NCI-H2107 (cell line): ENCODE measurements around the gene MYO3B.
"Not testable (repeated sequence)": the region's sequence is repeated elsewhere in the genome, so short reads cannot be mapped to it uniquely, and the experiment has no call there.

ENCODE experiments used
- DNase-seq: peaks from one replicate; lab custom pipeline; 2025; lab: John Stamatoyannopoulos, UW

Gene MYO3B

DNA sequence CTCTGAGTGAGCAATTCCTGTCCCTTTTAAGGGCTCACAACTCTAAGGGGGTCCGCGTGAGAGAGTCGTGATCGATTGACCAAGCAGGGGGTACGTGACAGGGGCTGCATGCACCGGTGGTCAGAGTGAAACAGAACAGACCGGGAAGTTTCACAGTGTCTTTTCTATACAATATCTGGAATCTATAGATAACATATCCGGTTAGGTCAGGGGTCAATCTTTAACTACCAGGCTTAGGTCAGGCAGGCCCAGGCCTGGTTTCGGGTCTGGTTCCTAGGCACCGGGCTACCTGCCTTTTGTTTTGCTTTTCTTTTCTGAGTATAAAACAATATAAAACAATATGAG lies 35.3 kb downstream of the MYO3B start:
- DNase-seq: not testable (repeated sequence)

- no peak for DNase-seq
Measured at GRCh38 chr2:170213651-170214050, 35.7 kb downstream of the MYO3B start.

GRCh38 chr2:170214309-170214948 lies 36.5 kb downstream of the MYO3B start:
- DNase-seq: no peak

- DNase-seq: no peak
Measured at GRCh38 chr2:170215021-170215420, 37.1 kb downstream of the MYO3B start.

DNA sequence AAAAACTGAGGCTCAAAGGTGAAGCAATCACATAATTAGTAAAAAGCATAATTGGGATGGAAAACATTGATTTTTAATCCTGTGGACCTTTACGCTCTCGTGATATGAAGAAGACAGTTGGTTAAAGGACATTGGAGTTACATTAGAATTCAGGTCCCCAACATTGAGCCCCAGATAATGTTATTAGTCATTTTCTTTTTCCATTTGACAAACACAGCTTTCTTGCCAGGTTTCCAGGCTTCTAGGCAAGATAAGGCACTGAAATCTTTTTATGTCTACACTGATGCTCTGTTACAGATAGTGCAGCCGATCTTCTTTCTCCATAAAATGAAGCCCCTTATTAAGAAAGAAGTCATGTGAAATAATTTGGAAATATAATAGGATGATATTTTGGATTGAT lies 38.5 kb downstream of the MYO3B start:
- no peak for DNase-seq

GRCh38 chr2:170216981-170217380 lies 39.0 kb downstream of the MYO3B start:
- no peak for DNase-seq

DNA sequence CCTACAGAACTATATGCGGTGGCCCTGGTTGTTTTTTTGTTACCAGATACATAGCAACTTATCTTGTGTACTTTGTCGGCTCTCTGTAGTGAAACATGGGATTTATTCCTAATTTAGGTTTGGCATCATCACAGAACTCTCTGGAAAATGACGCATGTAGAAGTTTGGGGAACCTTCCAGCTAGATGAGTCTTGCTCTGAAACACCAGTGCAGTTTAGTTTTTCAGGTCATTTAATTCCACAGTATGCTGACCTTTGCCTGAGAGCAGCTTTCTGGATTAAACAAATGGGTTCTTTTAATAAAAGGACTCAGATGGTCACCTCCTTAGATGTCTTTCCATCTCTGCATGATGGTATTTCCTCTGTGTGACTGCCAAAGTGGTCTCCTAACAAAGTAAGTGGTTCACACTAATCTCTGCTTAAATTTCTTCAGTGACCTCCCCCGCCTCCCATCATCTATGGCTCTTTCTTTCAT lies 39.9 kb downstream of the MYO3B start:
- DNase-seq: no peak

DNA sequence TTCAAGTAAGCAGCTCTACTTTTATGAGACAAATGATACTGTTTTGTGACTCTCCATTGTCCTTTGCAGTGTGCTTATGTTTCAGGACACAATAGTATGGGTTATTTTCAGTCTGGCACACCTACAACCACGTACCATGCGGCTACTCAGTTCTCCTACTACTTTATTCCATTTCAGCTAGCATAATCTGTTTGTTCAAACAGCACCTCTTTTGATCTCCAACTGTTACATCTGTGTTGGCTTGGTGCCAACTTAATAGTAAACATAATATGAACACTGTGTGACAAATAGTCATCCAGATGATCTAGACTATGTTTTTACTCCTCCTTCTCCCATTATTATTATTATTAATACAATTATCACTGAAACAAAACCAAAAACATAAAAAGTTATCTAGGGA lies 40.5 kb downstream of the MYO3B start:
- DNase-seq: no peak

DNA sequence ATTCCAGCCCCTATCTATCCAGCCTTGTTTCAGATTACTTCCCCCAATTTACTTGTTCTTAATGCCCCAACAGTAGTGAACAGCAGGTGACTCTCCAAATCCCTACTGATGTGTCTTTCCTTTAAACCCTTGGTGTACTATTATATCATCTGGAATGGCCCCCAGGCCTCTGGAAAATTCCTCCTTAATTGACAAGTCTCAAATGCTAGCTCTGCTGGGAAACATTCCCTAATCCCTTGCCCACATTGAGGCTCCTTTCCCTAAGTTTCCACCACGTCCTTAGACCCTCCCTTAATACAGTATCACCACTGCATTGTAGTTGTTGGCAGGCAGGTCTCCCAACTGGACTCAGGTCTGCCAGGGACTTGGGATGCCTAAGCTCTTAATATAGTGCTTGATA lies 41.0 kb downstream of the MYO3B start:
- no peak for DNase-seq

DNA sequence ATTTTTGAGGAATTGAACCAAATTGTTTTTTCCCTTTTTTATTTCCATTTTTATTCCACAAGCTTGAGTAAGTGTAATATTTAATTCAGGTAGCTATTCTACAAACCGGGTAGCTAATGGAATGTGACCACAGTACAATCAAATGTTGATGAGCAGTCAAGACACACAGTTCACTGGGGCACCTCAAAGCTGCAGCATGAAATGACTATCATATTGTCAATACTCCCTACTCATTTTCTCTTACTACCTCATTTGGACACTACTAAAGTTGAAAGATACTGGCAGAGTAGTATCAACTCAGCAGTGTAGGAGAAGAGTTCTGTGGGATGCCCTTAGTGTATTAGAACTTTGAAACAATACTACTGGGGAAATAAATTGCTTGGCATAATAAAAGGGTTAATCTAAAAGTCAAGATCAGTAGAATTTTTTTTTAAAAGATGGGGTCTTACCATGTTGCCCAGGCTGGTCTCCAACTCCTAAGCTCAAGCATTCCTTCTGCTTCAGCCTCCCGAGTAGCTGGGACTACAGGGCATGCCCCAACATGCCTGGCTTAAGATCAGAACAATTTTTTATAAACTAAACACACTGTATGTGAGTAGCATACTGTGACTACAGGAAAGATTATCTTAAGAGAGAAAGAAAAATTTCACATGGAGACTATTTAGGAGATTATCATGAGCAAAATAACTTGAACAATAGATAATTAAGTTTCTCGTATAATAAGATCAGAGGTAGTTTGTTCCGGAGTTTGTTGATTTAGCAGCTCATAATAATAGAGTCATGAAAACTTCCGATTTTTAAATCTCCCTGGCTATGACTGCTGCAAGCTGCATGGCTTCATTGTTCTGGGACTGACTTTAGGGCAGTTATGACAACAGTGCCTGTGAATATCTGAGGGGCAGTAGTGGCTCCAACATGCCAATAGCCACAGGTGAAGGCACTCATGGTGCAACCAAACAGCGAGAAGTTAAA lies 43.7 kb downstream of the MYO3B start:
- DNase-seq: no peak

GRCh38 chr2:170222298-170222697 lies 44.4 kb downstream of the MYO3B start:
- DNase-seq: no peak

GRCh38 chr2:170222842-170223241 lies 44.9 kb downstream of the MYO3B start:
- DNase-seq: no peak

GRCh38 chr2:170224692-170225294 lies 46.8 kb downstream of the MYO3B start:
- DNase-seq: no peak

DNA sequence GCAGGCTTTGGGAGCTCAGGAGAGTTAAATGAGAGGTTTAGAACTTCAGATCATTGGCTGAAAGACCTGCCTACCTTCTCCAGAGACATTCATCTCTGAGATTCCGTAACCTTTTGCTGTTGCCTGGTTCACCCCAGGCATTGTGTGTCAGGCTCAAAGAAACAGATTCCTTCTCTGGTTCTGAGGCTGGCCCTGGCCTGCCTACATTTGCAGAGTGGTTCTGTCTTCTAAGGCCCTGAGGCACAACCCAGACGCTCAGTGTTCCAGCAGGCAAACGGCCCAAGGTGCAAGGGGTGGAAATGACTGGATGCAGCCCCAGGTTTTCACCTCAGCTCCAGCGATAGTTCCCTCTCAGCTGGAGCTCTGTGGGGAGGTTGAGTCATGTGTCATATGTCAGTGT lies 48.3 kb downstream of the MYO3B start:
- no peak for DNase-seq

GRCh38 chr2:170227507-170227947 lies 49.6 kb downstream of the MYO3B start:
- DNase-seq: no peak

GRCh38 chr2:170227951-170228350 lies 50.0 kb downstream of the MYO3B start:
- no peak for DNase-seq

DNA sequence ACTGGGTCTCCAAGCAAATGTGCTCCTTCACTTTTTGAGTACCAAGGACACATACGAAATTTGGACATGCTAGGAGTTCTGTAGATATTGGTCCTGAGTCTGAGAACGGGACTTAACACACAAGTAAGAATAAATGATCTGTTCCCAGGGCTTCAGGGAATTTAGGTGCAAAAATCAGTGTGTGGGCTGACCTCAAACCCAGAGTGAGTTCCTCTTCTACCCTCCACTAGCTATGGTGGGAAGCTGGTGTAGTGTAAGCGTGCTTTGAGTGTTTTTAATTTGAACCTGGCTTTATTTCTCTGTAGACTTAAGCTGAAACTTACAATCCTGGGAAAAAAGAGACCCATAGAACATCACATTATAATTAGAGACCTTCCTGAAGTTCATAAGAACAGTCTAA lies 50.5 kb downstream of the MYO3B start:
- no peak for DNase-seq

DNA sequence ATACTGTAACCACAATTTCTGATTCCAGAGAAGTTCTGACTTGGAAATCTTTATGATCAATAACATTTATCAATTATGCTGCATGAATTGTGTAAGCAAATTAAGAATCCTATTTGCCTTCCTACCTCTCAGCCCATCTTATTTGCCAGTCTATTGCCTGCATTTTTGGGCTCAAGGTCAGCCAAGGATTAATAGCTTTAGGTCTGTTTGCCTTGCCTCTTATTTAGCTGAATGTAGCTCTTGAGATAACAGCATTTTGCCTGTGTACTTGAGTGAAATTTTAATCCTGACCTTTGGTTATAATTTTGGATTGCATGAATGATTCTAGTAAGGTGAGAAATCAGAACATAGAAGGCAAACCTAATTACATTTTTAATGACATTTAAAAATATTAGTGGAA lies 51.2 kb downstream of the MYO3B start:
- DNase-seq: no peak

GRCh38 chr2:170229744-170230143 lies 51.8 kb downstream of the MYO3B start:
- DNase-seq: no peak

DNA sequence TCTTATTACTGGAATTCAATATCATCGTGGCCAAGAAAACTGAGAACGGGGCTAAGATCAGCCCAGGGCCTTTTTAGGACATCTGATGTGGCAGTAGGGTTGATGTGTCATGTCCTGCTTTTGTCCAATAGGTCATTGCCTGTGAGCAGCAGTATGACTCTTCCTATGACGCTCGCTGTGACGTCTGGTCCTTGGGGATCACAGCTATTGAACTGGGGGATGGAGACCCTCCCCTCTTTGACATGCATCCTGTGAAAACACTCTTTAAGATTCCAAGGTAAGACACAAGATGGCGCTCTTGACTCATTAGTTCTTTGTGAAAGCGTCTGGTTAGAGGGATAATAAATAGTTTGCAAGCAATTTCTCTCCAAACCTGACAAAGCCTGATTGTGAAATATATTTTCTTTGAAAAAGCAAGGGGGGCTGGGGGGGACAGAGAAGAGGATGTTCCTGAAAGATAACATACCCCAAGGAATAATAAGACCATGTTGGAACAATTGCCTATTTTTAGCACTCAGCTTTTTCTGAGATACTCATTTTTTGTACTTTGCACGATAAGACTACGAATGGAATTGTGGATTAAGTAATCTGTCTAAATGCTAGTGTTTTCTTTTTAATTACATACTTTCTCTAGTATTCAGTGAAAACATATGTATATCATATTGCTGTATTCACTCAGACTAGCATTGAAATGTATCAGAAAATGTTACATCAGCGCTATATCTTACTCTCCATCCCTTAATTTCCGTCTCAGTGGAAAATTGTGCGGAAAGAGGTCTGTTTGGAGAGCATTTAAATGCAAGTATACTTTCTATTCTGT lies 58.1 kb downstream of the MYO3B start:
- peak; percentile 29 for DNase-seq

DNA sequence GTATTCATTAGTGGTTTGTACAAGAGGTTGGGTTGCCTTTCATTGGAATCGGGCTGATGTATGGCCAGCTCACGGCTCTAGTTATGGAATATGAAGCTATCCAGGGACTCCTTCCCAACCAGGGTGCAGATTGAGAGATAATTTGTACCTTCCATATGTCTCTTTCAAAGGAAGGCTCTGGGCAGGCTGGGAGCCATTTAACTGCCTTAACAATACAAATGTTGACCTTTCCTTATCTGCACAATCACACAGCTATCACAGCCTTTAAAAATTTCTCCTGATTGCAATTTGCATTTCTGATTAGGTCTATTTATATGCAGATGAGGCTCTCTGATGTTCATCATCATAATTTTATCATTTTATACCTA lies 58.7 kb downstream of the MYO3B start:
- DNase-seq: no peak

DNA sequence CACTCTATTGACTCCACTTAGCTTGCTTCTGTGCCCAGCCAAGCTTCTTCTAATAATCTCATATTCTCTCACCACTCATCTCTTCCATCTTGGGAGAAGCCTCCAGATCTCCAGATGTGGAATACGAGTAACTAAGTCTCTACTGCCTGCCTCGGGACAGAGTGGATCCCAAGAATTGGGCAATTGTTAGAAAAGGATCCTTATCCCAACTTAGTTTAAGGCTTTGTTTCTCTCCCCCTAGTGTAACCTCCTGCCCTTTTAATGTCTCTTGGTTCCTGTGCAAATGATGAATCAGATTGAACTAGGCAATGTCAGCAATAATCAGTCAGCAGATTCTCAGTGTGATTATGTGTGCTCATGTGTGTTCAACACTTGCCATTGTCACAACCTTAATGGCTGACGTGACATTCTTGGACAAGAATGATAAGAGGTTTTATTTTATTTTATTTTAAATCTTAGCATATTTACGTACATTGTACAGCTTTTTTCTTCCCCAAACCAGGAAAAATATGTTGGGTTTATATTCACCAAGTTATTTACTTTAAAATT lies 59.7 kb downstream of the MYO3B start:
- DNase-seq: no peak
